GM12878 (cell line): Measurements from ENCODE around the gene RACGAP1. TPM values are rescaled to one million over a fixed set of nuclear protein-coding genes. Genes with fewer than 3 reads are reported as not detected.

ENCODE experiments used
- ATAC-seq: fragments of 200-7000 bp; cut with Tn5 transposase; 3 replicates; pipeline ENCODE4 v1.9.1; 2020; ENCODE audit warnings: mild to moderate bottlenecking, moderate library complexity
- BruUV-seq: library from RNA; stranded (reverse); fragments of 400-500 nt; replicated peaks from 2 replicates; lab custom pipeline; 2021; lab: Mats Ljungman, UMichigan
- CTCF ChIA-PET: fragments of 300-600 bp; sonication (Branson Sonifier 250); formaldehyde crosslinking; extraction: SDS; loops from one replicate; lab custom pipeline; 2021; ENCODE audit warnings: inconsistent platforms; lab: Yijun Ruan, JAX
- POLR2A ChIA-PET: fragments of 350-600 bp; formaldehyde crosslinking; extraction: SDS; loops from one replicate; lab custom pipeline; 2021; ENCODE audit warnings: inconsistent platforms; lab: Charles Lee
- RAD21 ChIA-PET: fragments of 300-600 bp; sonication (Branson Sonifier 250); formaldehyde crosslinking; loops from one replicate; lab custom pipeline; 2023; ENCODE audit warnings: antibody characterized with exemption; ENCODE audit not compliant: unreplicated experiment; lab: Charles Lee
- SMC1A ChIA-PET: fragments of 300-600 bp; sonication (Branson Sonifier 250); formaldehyde crosslinking; loops from one replicate; lab custom pipeline; 2023; ENCODE audit not compliant: unreplicated experiment, uncharacterized antibody; lab: Charles Lee
- DNase-seq: peaks from one replicate; pipeline ENCODE4 v3.0.0-alpha.2; 2011; ENCODE audit warnings: low read depth, low spot score
- FAIRE-seq: peaks from 3 replicates; lab custom pipeline; 2011; peaks lifted over from hg19 to GRCh38; lab: Jason Lieb, UNC
- H2AFZ ChIP-seq: 2 replicates; pipeline ENCODE4 v1.6.0; 2011; ENCODE audit warnings: low read depth, low read length, control low read depth; ENCODE audit not compliant: control insufficient read depth
- H3K27ac ChIP-seq: 2 replicates; pipeline ENCODE4 v1.5.1; 2011; ENCODE audit warnings: control low read depth; ENCODE audit not compliant: control insufficient read depth, insufficient read depth
- H3K27me3 ChIP-seq, 2 experiments: replicated peaks in 1 of 2; 2 replicates each; pipeline versions ENCODE4 v1.6.0 to v1.6.1; 2011; ENCODE audit warnings: low read length in 1 of 2; ENCODE audit not compliant: control insufficient read depth in 2 of 2, insufficient read depth in 2 of 2
- H3K36me3 ChIP-seq, 2 experiments: 2 replicates each; pipeline ENCODE4 v1.5.1; 2011; ENCODE audit warnings: low read length in 1 of 2; ENCODE audit not compliant: control insufficient read depth in 2 of 2, insufficient read depth in 2 of 2
- H3K4me1 ChIP-seq: 2 replicates; pipeline ENCODE4 v1.6.1; 2011; ENCODE audit warnings: mild to moderate bottlenecking, low read length, moderate library complexity, mixed read lengths; ENCODE audit not compliant: control insufficient read depth, insufficient read depth
- H3K4me2 ChIP-seq: 2 replicates; pipeline ENCODE4 v1.6.0; 2011; ENCODE audit warnings: control low read depth; ENCODE audit not compliant: control insufficient read depth, insufficient read depth
- H3K4me3 ChIP-seq: fragments of 200-600 bp; sonication (generic); 2 replicates; pipeline ENCODE4 v1.5.1; 2016
- H3K79me2 ChIP-seq: 2 replicates; pipeline ENCODE4 v1.6.0; 2011; ENCODE audit warnings: low read length; ENCODE audit not compliant: control insufficient read depth, insufficient read depth
- H3K9ac ChIP-seq: 2 replicates; pipeline ENCODE4 v1.8.0; 2011; ENCODE audit warnings: low read length, control low read depth, mixed read lengths; ENCODE audit not compliant: control insufficient read depth, insufficient read depth
- H3K9me3 ChIP-seq: replicated peaks from 3 replicates; pipeline ENCODE4 v1.5.1; 2011; ENCODE audit warnings: mild to moderate bottlenecking, low read length; ENCODE audit not compliant: control insufficient read depth, insufficient read depth
- H4K20me1 ChIP-seq: 2 replicates; pipeline ENCODE4 v1.6.0; 2011; ENCODE audit not compliant: control insufficient read depth, insufficient read depth
- CBFB ChIP-seq: IDR thresholded peaks from 2 replicates; pipeline ENCODE4 v1.6.1; 2016; ENCODE audit warnings: antibody characterized with exemption, low read depth
- EED ChIP-seq: sonication (generic); IDR thresholded peaks from 2 replicates; pipeline ENCODE4 v1.6.1; 2016; ENCODE audit warnings: antibody characterized with exemption, low read depth
- ESRRA ChIP-seq: IDR thresholded peaks from 2 replicates; pipeline ENCODE4 v1.6.1; 2012; ENCODE audit warnings: mild to moderate bottlenecking, low read length, improper control_type of control experiment
- FOXK2 ChIP-seq: fragments of 450-650 bp; IDR thresholded peaks from 2 replicates; pipeline ENCODE4 v1.6.1; 2017; ENCODE audit warnings: mild to moderate bottlenecking, moderate library complexity
- HDAC2 ChIP-seq: fragments of 200-600 bp; sonication (generic); IDR thresholded peaks from 2 replicates; pipeline ENCODE4 v1.6.1; 2017
- HDAC6 ChIP-seq: fragments of 200-600 bp; sonication (generic); IDR thresholded peaks from one replicate; pipeline ENCODE4 v1.8.0; 2017; ENCODE audit warnings: antibody characterized with exemption; ENCODE audit not compliant: unreplicated experiment
- KLF5 ChIP-seq: fragments of 450-650 bp; IDR thresholded peaks from 2 replicates; pipeline ENCODE4 v1.6.1; 2014; ENCODE audit warnings: mild to moderate bottlenecking; ENCODE audit not compliant: partially characterized antibody
- NBN ChIP-seq: fragments of 450-650 bp; IDR thresholded peaks from 2 replicates; pipeline ENCODE4 v1.6.1; 2016
- NR2F1 ChIP-seq: fragments of 450-650 bp; conservative IDR thresholded peaks from 2 replicates; pipeline ENCODE4 v1.6.1; 2017; ENCODE audit warnings: mild to moderate bottlenecking
- NRF1 ChIP-seq: conservative IDR thresholded peaks from 2 replicates; pipeline ENCODE4 v1.6.1; 2011; ENCODE audit warnings: mild to moderate bottlenecking, low read depth, low read length, improper control_type of control experiment
- RCOR1 ChIP-seq: conservative IDR thresholded peaks from 2 replicates; pipeline ENCODE4 v1.6.1; 2012; ENCODE audit warnings: low read depth, low read length, improper control_type of control experiment
- RFX5 ChIP-seq: IDR thresholded peaks from 2 replicates; pipeline ENCODE4 v1.6.1; 2011; ENCODE audit warnings: low read depth, low read length, improper control_type of control experiment
- STAT3 ChIP-seq: IDR thresholded peaks from 2 replicates; pipeline ENCODE4 v1.6.1; 2011; ENCODE audit warnings: low read depth, low read length, improper control_type of control experiment
- TARDBP ChIP-seq: IDR thresholded peaks from 2 replicates; pipeline ENCODE4 v1.6.1; 2016; ENCODE audit warnings: borderline replicate concordance
- WGBS: methylation state at CpG from one replicate; pipeline ENCODE4 v1.1.6; 2016; ENCODE audit warnings: low lambda C conversion rate; ENCODE audit not compliant: insufficient replicate concordance, insufficient coverage; ENCODE audit errors: missing lambda C conversion rate; 5-methylcytosine and 5-hydroxymethylcytosine counted together
- in situ Hi-C: fragments of 300-500 bp; cut with MboI; formaldehyde crosslinking; loops from 9 replicates; pipeline ENCODE4 v1.14.3; 2018; ENCODE audit warnings: mixed read lengths
- intact Hi-C: fragments of 100-400 bp; cut with micrococcal nuclease; formaldehyde crosslinking; loops from one replicate; pipeline ENCODE4 v1.14.2; 2022; ENCODE audit not compliant: unreplicated experiment
- polyA plus RNA-seq, 11 experiments: library from polyadenylated mRNA; depleted of rRNA in 4 of 11; unstranded in 6 of 11; stranded (reverse) in 5 of 11; fragments of >200 nt; fragmentation: Nextera tagmentation in 4 of 11; fragmentation: Illumina TruSeq in 1 of 11; extraction: Ambion mirVana in 4 of 11; extraction: Trizol in 1 of 11; gene quantifications; 1 replicate in 1 of 11; 2 replicates in 10 of 11; pipeline versions ENCODE4 v1.2.1 to v1.2.3, GENCODE V29; 2011 to 2016; ENCODE audit warnings: inconsistent platforms in 2 of 11, missing spikeins in 2 of 11, low read depth in 1 of 11
- total RNA-seq, 4 experiments: library from RNA; depleted of rRNA in 3 of 4; stranded (reverse); fragments of >200 nt in 3 of 4; fragmentation: Illumina TruSeq in 1 of 4; extraction: Trizol in 1 of 4; gene quantifications; 2 replicates each; pipeline versions ENCODE4 v1.2.1 to v1.2.3, GENCODE V29; 2013 to 2021
- TF ChIP-seq, protein P1 (sequence below): fragments of 150-350 bp; IDR thresholded peaks from 2 replicates; pipeline ENCODE4 v1.6.1; 2016; ENCODE audit warnings: low read depth, low read length
- TF ChIP-seq, protein P2 (sequence below): fragments of 450-650 bp; IDR thresholded peaks from 2 replicates; pipeline ENCODE4 v1.6.1; 2016; ENCODE audit warnings: mild to moderate bottlenecking
- TF ChIP-seq, protein P3 (sequence below): fragments of 450-650 bp; IDR thresholded peaks from 2 replicates; pipeline ENCODE4 v1.6.1; 2017; ENCODE audit warnings: borderline replicate concordance
- TF ChIP-seq, protein P4 (sequence below): fragments of 450-650 bp; formaldehyde crosslinking; IDR thresholded peaks from 2 replicates; pipeline ENCODE4 v1.5.0; 2022; ENCODE audit warnings: mild to moderate bottlenecking, missing genetic modification characterization

Gene RACGAP1
- total and polyA plus RNA-seq, 10 of the 15 experiments (the other 5 are each of a cell fraction or from before 2014, with no cell fraction given): 32.4 to 87.9 (median 76.2) TPM

DNA sequence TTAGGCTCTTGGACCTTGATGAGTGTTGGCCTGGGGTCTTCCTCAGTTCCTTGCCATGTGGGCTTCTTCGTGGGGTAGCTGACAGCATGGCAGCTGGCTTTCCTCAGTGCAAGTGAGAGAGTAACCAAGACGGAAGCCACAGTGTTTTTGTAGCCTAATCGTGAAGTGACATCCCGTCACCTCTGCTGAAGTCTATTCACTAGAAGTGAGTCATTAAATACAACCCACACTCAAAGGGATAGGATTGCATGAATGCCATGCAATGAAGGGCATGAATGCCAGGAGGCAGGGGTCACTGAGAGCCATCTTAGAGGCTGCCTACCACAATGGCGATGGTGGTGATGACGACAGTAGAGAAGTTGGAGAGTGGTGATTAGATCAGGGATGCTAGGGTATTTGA, 18.6 kb upstream of the RACGAP1 start:
- ChIA-PET POLR2A (no interaction called here), CTCF (interaction anchor here (0.6 to 1.9 kb wide), 5 partner anchors 25 to 1804 kb away, joined by 3 to 6 read pairs (median 3); no protein-coding TSS in a partner anchor), RAD21 (no interaction called here), SMC1A (interaction anchor here (1.0 kb wide), 1 partner anchor 23 kb away, joined by 3 read pairs; no protein-coding TSS in a partner anchor)
- DNase-seq (no peak), FAIRE-seq (no peak), ATAC-seq (no peak)
- Histone ChIP-seq H3K4me1 (no peaks in the 10 kb centered on the region), H3K4me2 (no peak overlapping the region), H3K9me3 (no peaks in the 10 kb centered on the region), H3K4me3 (no peak overlapping the region), H2AFZ (no peak overlapping the region), H3K79me2 (no peaks in the 10 kb centered on the region), H3K9ac (no peak overlapping the region), H3K27ac (no peak overlapping the region), H3K27me3 (no peaks in the 10 kb centered on the region), H4K20me1 (no peaks in the 10 kb centered on the region), H3K36me3 (no peaks in the 10 kb centered on the region)
- 69% methylated on average over 6 of the region's 6 CpGs for WGBS
- no TSS peak for BruUV-seq
- in situ Hi-C loops (no loop called here), intact Hi-C loops (no loop called here)
- no peak for TF ChIP-seq NR2F1
- TF ChIP-seq RCOR1: no peak
- no peak for TF ChIP-seq STAT3
- no peak for TF ChIP-seq FOXK2
- TF ChIP-seq ESRRA: no peak
- no peak for TF ChIP-seq TARDBP
- TF ChIP-seq, protein P1, sequence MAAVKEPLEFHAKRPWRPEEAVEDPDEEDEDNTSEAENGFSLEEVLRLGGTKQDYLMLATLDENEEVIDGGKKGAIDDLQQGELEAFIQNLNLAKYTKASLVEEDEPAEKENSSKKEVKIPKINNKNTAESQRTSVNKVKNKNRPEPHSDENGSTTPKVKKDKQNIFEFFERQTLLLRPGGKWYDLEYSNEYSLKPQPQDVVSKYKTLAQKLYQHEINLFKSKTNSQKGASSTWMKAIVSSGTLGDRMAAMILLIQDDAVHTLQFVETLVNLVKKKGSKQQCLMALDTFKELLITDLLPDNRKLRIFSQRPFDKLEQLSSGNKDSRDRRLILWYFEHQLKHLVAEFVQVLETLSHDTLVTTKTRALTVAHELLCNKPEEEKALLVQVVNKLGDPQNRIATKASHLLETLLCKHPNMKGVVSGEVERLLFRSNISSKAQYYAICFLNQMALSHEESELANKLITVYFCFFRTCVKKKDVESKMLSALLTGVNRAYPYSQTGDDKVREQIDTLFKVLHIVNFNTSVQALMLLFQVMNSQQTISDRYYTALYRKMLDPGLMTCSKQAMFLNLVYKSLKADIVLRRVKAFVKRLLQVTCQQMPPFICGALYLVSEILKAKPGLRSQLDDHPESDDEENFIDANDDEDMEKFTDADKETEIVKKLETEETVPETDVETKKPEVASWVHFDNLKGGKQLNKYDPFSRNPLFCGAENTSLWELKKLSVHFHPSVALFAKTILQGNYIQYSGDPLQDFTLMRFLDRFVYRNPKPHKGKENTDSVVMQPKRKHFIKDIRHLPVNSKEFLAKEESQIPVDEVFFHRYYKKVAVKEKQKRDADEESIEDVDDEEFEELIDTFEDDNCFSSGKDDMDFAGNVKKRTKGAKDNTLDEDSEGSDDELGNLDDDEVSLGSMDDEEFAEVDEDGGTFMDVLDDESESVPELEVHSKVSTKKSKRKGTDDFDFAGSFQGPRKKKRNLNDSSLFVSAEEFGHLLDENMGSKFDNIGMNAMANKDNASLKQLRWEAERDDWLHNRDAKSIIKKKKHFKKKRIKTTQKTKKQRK: no peak
- no peak for TF ChIP-seq NRF1
- no peak for TF ChIP-seq EED
- TF ChIP-seq, protein P2, sequence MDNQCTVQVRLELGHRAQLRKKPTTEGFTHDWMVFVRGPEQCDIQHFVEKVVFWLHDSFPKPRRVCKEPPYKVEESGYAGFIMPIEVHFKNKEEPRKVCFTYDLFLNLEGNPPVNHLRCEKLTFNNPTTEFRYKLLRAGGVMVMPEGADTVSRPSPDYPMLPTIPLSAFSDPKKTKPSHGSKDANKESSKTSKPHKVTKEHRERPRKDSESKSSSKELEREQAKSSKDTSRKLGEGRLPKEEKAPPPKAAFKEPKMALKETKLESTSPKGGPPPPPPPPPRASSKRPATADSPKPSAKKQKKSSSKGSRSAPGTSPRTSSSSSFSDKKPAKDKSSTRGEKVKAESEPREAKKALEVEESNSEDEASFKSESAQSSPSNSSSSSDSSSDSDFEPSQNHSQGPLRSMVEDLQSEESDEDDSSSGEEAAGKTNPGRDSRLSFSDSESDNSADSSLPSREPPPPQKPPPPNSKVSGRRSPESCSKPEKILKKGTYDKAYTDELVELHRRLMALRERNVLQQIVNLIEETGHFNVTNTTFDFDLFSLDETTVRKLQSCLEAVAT: no peak
- TF ChIP-seq CBFB: no peak
- no peak for TF ChIP-seq HDAC6
- TF ChIP-seq RFX5: no peak
- no peak for TF ChIP-seq KLF5
- TF ChIP-seq, protein P3, sequence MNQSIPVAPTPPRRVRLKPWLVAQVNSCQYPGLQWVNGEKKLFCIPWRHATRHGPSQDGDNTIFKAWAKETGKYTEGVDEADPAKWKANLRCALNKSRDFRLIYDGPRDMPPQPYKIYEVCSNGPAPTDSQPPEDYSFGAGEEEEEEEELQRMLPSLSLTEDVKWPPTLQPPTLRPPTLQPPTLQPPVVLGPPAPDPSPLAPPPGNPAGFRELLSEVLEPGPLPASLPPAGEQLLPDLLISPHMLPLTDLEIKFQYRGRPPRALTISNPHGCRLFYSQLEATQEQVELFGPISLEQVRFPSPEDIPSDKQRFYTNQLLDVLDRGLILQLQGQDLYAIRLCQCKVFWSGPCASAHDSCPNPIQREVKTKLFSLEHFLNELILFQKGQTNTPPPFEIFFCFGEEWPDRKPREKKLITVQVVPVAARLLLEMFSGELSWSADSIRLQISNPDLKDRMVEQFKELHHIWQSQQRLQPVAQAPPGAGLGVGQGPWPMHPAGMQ: no peak
- no peak for TF ChIP-seq NBN
- TF ChIP-seq HDAC2: no peak
- TF ChIP-seq, protein P4, sequence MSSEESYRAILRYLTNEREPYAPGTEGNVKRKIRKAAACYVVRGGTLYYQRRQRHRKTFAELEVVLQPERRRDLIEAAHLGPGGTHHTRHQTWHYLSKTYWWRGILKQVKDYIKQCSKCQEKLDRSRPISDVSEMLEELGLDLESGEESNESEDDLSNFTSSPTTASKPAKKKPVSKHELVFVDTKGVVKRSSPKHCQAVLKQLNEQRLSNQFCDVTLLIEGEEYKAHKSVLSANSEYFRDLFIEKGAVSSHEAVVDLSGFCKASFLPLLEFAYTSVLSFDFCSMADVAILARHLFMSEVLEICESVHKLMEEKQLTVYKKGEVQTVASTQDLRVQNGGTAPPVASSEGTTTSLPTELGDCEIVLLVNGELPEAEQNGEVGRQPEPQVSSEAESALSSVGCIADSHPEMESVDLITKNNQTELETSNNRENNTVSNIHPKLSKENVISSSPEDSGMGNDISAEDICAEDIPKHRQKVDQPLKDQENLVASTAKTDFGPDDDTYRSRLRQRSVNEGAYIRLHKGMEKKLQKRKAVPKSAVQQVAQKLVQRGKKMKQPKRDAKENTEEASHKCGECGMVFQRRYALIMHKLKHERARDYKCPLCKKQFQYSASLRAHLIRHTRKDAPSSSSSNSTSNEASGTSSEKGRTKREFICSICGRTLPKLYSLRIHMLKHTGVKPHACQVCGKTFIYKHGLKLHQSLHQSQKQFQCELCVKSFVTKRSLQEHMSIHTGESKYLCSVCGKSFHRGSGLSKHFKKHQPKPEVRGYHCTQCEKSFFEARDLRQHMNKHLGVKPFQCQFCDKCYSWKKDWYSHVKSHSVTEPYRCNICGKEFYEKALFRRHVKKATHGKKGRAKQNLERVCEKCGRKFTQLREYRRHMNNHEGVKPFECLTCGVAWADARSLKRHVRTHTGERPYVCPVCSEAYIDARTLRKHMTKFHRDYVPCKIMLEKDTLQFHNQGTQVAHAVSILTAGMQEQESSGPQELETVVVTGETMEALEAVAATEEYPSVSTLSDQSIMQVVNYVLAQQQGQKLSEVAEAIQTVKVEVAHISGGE (CRISPR knock-in tag): no peak
